ENCODE measurements around the gene C3orf33.
A peak's percentile ranks its signal among the peaks of the same experiment; 100 is the strongest.

C3orf33 gene

GRCh38 chr3:155747946-155748290 lies 58.2 kb downstream of the C3orf33 start:
- H3K27me3 ChIP-seq (ENCODE audit: insufficient read depth, low read length) = no peaks in the 10 kb centered on the region
- H3K9me3 ChIP-seq (ENCODE audit: insufficient read depth, low read depth, low read length) = no peaks in the 10 kb centered on the region
- WGBS = 80% methylated on average over 3 of the region's 3 CpGs
- H3K4me3 ChIP-seq (ENCODE audit: low read length) = no peak overlapping the region
- H3K4me1 ChIP-seq (ENCODE audit: insufficient read depth, low read length) = peaks cover 53% of the 10 kb centered on the region
- no peaks in the 10 kb centered on the region for H3K36me3 ChIP-seq (ENCODE audit: insufficient read depth, low read length)
- no peak overlapping the region for H3K27ac ChIP-seq (ENCODE audit: low read depth, low read length)
- no peak overlapping the region for H3K9ac ChIP-seq (ENCODE audit: low read depth, low read length)

- Histone ChIP-seq H3K4me1 (ENCODE audit: insufficient read depth, low read length) (peaks cover 48% of the 10 kb centered on the region), H3K9ac (ENCODE audit: low read depth, low read length) (peak overlapping the region; percentile 3; the same call in 1 of the 2 replicates), H3K36me3 (ENCODE audit: insufficient read depth, low read length) (no peaks in the 10 kb centered on the region), H3K9me3 (ENCODE audit: insufficient read depth, low read depth, low read length) (no peaks in the 10 kb centered on the region), H3K27me3 (ENCODE audit: insufficient read depth, low read length) (no peaks in the 10 kb centered on the region), H3K27ac (ENCODE audit: low read depth, low read length) (peak overlapping the region; percentile 6; the same call in 1 of the 2 replicates), H3K4me3 (ENCODE audit: low read length) (no peak overlapping the region)
- 8% methylated on average over 1 of the region's 2 CpGs for WGBS
Measured at GRCh38 chr3:155747286-155747945, 58.7 kb downstream of the C3orf33 start.

GRCh38 chr3:155746703-155747102 lies 59.4 kb downstream of the C3orf33 start:
- H3K9me3 ChIP-seq (ENCODE audit: insufficient read depth, low read depth, low read length) = no peaks in the 10 kb centered on the region
- 50% methylated on average over 1 of the region's 1 CpG for WGBS
- H3K9ac ChIP-seq (ENCODE audit: low read depth, low read length) = peak overlapping the region; percentile 3; the same call in 1 of the 2 replicates
- H3K27ac ChIP-seq (ENCODE audit: low read depth, low read length) = peak overlapping the region; percentile 78; the same call in 1 of the 2 replicates
- H3K4me1 ChIP-seq (ENCODE audit: insufficient read depth, low read length) = peaks cover 48% of the 10 kb centered on the region
- no peaks in the 10 kb centered on the region for H3K27me3 ChIP-seq (ENCODE audit: insufficient read depth, low read length)
- peak overlapping the region; percentile 89 for H3K4me3 ChIP-seq (ENCODE audit: low read length)
- H3K36me3 ChIP-seq (ENCODE audit: insufficient read depth, low read length) = no peaks in the 10 kb centered on the region

GRCh38 chr3:155745795-155746550 lies 60.1 kb downstream of the C3orf33 start:
- peak overlapping the region; percentile 78; the same call in 1 of the 2 replicates for H3K27ac ChIP-seq (ENCODE audit: low read depth, low read length)
- H3K4me3 ChIP-seq (ENCODE audit: low read length) = peak overlapping the region; percentile 89
- 3% methylated on average over 18 of the region's 19 CpGs for WGBS
- peak overlapping the region; percentile 3; the same call in 1 of the 2 replicates for H3K9ac ChIP-seq (ENCODE audit: low read depth, low read length)
- no peaks in the 10 kb centered on the region for H3K27me3 ChIP-seq (ENCODE audit: insufficient read depth, low read length)
- no peaks in the 10 kb centered on the region for H3K36me3 ChIP-seq (ENCODE audit: insufficient read depth, low read length)
- peaks cover 53% of the 10 kb centered on the region for H3K4me1 ChIP-seq (ENCODE audit: insufficient read depth, low read length)
- no peaks in the 10 kb centered on the region for H3K9me3 ChIP-seq (ENCODE audit: insufficient read depth, low read depth, low read length)

GRCh38 chr3:155744626-155745324 lies 61.3 kb downstream of the C3orf33 start, which contains the start of gene PLCH1:
PLCH1 (minus strand) TSS chr3:155745071; CDS start chr3:155704224, 40,847 bp downstream.
- H3K4me1 ChIP-seq (ENCODE audit: insufficient read depth, low read length) = peaks cover 51% of the 10 kb centered on the region
- 1% methylated on average over 33 of the region's 33 CpGs for WGBS
- no peaks in the 10 kb centered on the region for H3K36me3 ChIP-seq (ENCODE audit: insufficient read depth, low read length)
- H3K9ac ChIP-seq (ENCODE audit: low read depth, low read length) = peak within 1 kb of the TSS; percentile 78
- no peaks in the 10 kb centered on the region for H3K9me3 ChIP-seq (ENCODE audit: insufficient read depth, low read depth, low read length)
- H3K27me3 ChIP-seq (ENCODE audit: insufficient read depth, low read length) = no peaks in the 10 kb centered on the region
- H3K4me3 ChIP-seq (ENCODE audit: low read length) = peak within 1 kb of the TSS; percentile 89
- H3K27ac ChIP-seq (ENCODE audit: low read depth, low read length) = peak within 1 kb of the TSS; percentile 78; the same call in 1 of the 2 replicates

GRCh38 chr3:155744010-155744625 lies 62.0 kb downstream of the C3orf33 start:
- Histone ChIP-seq H3K27me3 (ENCODE audit: insufficient read depth, low read length) (no peaks in the 10 kb centered on the region), H3K4me1 (ENCODE audit: insufficient read depth, low read length) (peaks cover 52% of the 10 kb centered on the region), H3K9ac (ENCODE audit: low read depth, low read length) (peak overlapping the region; percentile 78), H3K27ac (ENCODE audit: low read depth, low read length) (peak overlapping the region; percentile 72; the same call in 1 of the 2 replicates), H3K4me3 (ENCODE audit: low read length) (peak overlapping the region; percentile 89), H3K9me3 (ENCODE audit: insufficient read depth, low read depth, low read length) (no peaks in the 10 kb centered on the region), H3K36me3 (ENCODE audit: insufficient read depth, low read length) (no peaks in the 10 kb centered on the region)
- under 1% methylated on average over 48 of the region's 48 CpGs for WGBS

- Histone ChIP-seq H3K27ac (ENCODE audit: low read depth, low read length) (no peak overlapping the region), H3K9ac (ENCODE audit: low read depth, low read length) (peak overlapping the region; percentile 78), H3K4me3 (ENCODE audit: low read length) (peak overlapping the region; percentile 89), H3K4me1 (ENCODE audit: insufficient read depth, low read length) (peaks cover 47% of the 10 kb centered on the region), H3K9me3 (ENCODE audit: insufficient read depth, low read depth, low read length) (no peaks in the 10 kb centered on the region), H3K36me3 (ENCODE audit: insufficient read depth, low read length) (no peaks in the 10 kb centered on the region), H3K27me3 (ENCODE audit: insufficient read depth, low read length) (no peaks in the 10 kb centered on the region)
- WGBS = 25% methylated on average over 8 of the region's 8 CpGs
Measured at GRCh38 chr3:155743606-155744005, 62.5 kb downstream of the C3orf33 start.

GRCh38 chr3:155742349-155742965 lies 63.6 kb downstream of the C3orf33 start:
- Histone ChIP-seq H3K9me3 (ENCODE audit: insufficient read depth, low read depth, low read length) (no peaks in the 10 kb centered on the region), H3K4me1 (ENCODE audit: insufficient read depth, low read length) (peaks cover 36% of the 10 kb centered on the region), H3K9ac (ENCODE audit: low read depth, low read length) (no peak overlapping the region), H3K36me3 (ENCODE audit: insufficient read depth, low read length) (no peaks in the 10 kb centered on the region), H3K4me3 (ENCODE audit: low read length) (no peak overlapping the region; the same call in 1 of the 2 replicates), H3K27me3 (ENCODE audit: insufficient read depth, low read length) (no peaks in the 10 kb centered on the region), H3K27ac (ENCODE audit: low read depth, low read length) (no peak overlapping the region)
- 95% methylated on average over 5 of the region's 5 CpGs for WGBS

GRCh38 chr3:155741603-155742002 lies 64.5 kb downstream of the C3orf33 start:
- peaks cover 27% of the 10 kb centered on the region for H3K4me1 ChIP-seq (ENCODE audit: insufficient read depth, low read length)
- H3K27me3 ChIP-seq (ENCODE audit: insufficient read depth, low read length) = no peaks in the 10 kb centered on the region
- no peak overlapping the region for H3K27ac ChIP-seq (ENCODE audit: low read depth, low read length)
- H3K9ac ChIP-seq (ENCODE audit: low read depth, low read length) = no peak overlapping the region
- H3K9me3 ChIP-seq (ENCODE audit: insufficient read depth, low read depth, low read length) = no peaks in the 10 kb centered on the region
- H3K4me3 ChIP-seq (ENCODE audit: low read length) = no peak overlapping the region
- H3K36me3 ChIP-seq (ENCODE audit: insufficient read depth, low read length) = no peaks in the 10 kb centered on the region

- Histone ChIP-seq H3K9me3 (ENCODE audit: insufficient read depth, low read depth, low read length) (no peaks in the 10 kb centered on the region), H3K9ac (ENCODE audit: low read depth, low read length) (no peak overlapping the region), H3K4me1 (ENCODE audit: insufficient read depth, low read length) (peaks cover 23% of the 10 kb centered on the region; the same call in 1 of the 2 replicates), H3K27ac (ENCODE audit: low read depth, low read length) (no peak overlapping the region), H3K4me3 (ENCODE audit: low read length) (no peak overlapping the region), H3K27me3 (ENCODE audit: insufficient read depth, low read length) (no peaks in the 10 kb centered on the region), H3K36me3 (ENCODE audit: insufficient read depth, low read length) (no peaks in the 10 kb centered on the region)
- WGBS = 83% methylated on average over 3 of the region's 3 CpGs
Measured at GRCh38 chr3:155741101-155741500, 65.0 kb downstream of the C3orf33 start.
